Uterus (tissue), 4 donors: Measurements from ENCODE around the gene SP3. TPM values are rescaled to one million over a fixed set of nuclear protein-coding genes. Genes with fewer than 3 reads are reported as not detected.

Source experiments
- DNase-seq, 2 donors: peaks; one replicate each; pipeline ENCODE4 v3.0.0-alpha.2; 2019 to 2020
- H3K27ac ChIP-seq, 2 donors: fragments of 200-600 bp; sonication (generic); 1 replicate in 1 of 2; 2 replicates in 1 of 2; pipeline ENCODE4 v1.5.1; 2016 to 2018
- H3K27me3 ChIP-seq, 2 donors: fragments of 200-600 bp; sonication (generic); one replicate each; pipeline ENCODE4 v1.5.1; 2018 to 2019; ENCODE audit warnings: control low read depth in 1 of 2
- H3K36me3 ChIP-seq, 2 donors: fragments of 200-600 bp; sonication (generic); one replicate each; pipeline ENCODE4 v1.5.1; 2019; ENCODE audit warnings: control low read depth in 1 of 2
- H3K4me1 ChIP-seq, 2 donors: fragments of 200-600 bp; sonication (generic); one replicate each; pipeline ENCODE4 v1.5.1; 2018 to 2019; ENCODE audit warnings: control low read depth in 1 of 2
- H3K4me3 ChIP-seq, 2 donors: fragments of 200-600 bp; sonication (generic); 1 replicate in 1 of 2; 2 replicates in 1 of 2; pipeline ENCODE4 v1.5.1; 2018 to 2019; ENCODE audit warnings: mild to moderate bottlenecking in 1 of 2
- H3K9me3 ChIP-seq, 2 donors: fragments of 200-600 bp; sonication (generic); one replicate each; pipeline ENCODE4 v1.5.1; 2019; ENCODE audit warnings: control low read depth in 1 of 2
- POLR2A ChIP-seq, 2 donors: fragments of 450-650 bp; IDR thresholded peaks; one replicate each; pipeline ENCODE4 v1.6.1; 2016; ENCODE audit warnings: antibody characterized with exemption in 2 of 2, mild to moderate bottlenecking in 1 of 2, moderate library complexity in 1 of 2
- intact Hi-C: fragments of 100-400 bp; cut with DNase I; formaldehyde crosslinking; loops from one replicate; pipeline ENCODE4 v1.15.1; 2023; ENCODE audit warnings: low total_unique reads
- total RNA-seq, 4 donors: library from RNA; depleted of rRNA in 3 of 4; stranded (reverse); fragments of >200 nt in 3 of 4; gene quantifications; one replicate each; pipeline versions ENCODE4 v1.1.0 to v1.2.4, GENCODE V29; 2014 to 2023
- TF ChIP-seq, protein P1 (sequence below), 4 experiments: fragments of 200-600 bp in 2 of 4; fragments of 450-650 bp in 2 of 4; sonication (generic) in 2 of 4; IDR thresholded peaks; one replicate each; pipeline ENCODE4 v1.5.1; 2016 to 2019; ENCODE audit warnings: antibody characterized with exemption in 4 of 4, mild to moderate bottlenecking in 2 of 4, moderate library complexity in 1 of 4
- donor health status: DM: yes; HTN: yes; CAD: no.

SP3 gene
- total RNA-seq, 4 donors from 2014 or later, result 100 to 359 (median 220) TPM

DNA sequence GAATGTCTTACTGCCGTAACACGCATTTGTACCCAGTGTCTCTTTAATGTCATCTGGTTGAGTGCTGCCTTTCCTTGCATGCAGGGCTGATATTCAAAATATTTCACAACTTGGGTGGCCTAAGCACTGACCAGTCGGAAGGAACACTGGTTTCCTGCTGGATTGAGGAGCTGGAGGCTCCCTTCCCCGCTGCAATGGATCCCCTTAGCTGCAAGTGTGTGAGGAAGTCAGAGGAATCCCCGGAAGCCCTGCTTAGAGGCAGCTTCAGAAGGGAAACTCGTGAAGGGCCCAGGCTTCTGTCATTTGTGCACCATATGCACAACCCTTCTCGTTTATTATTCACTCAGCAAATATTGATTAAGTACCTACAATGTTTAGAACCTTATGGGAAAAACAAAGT is 33.2 kb upstream of the SP3 start:
- TF ChIP-seq, protein P1, sequence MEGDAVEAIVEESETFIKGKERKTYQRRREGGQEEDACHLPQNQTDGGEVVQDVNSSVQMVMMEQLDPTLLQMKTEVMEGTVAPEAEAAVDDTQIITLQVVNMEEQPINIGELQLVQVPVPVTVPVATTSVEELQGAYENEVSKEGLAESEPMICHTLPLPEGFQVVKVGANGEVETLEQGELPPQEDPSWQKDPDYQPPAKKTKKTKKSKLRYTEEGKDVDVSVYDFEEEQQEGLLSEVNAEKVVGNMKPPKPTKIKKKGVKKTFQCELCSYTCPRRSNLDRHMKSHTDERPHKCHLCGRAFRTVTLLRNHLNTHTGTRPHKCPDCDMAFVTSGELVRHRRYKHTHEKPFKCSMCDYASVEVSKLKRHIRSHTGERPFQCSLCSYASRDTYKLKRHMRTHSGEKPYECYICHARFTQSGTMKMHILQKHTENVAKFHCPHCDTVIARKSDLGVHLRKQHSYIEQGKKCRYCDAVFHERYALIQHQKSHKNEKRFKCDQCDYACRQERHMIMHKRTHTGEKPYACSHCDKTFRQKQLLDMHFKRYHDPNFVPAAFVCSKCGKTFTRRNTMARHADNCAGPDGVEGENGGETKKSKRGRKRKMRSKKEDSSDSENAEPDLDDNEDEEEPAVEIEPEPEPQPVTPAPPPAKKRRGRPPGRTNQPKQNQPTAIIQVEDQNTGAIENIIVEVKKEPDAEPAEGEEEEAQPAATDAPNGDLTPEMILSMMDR (IDR thresholded peaks at IDR 0.05), result no peak
- no peak for TF ChIP-seq POLR2A (IDR thresholded peaks at IDR 0.05)
- Histone ChIP-seq H3K27me3 (no peaks in the 10 kb centered on the region), H3K27ac (peak overlapping the region; percentile 55 to 66), H3K36me3 (no peaks in the 10 kb centered on the region), H3K4me3 (no peak overlapping the region), H3K4me1 (peaks cover 0 to 6% of the 10 kb centered on the region in 2 donors), H3K9me3 (no peaks in the 10 kb centered on the region)
- intact Hi-C loops, result no loop called here
- no peak for DNase-seq

DNA sequence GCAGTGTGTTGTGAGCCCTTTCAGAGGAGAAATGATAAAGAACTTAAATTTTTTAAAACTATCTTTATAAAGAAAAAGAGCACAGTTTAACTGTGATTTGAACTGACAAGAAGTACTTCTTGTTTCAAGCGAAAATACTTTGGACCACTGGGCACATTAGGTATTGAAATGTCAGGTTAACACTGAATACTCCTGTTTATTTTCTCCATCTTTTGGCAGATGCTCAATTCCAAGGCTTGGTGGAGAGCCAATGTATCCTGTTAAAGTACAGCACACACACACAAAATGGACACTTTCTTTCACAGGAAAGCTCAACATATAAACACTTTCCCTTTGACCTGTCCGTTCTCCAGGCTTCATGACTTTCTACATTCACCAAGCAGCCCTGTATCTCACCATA is 32.6 kb upstream of the SP3 start:
- intact Hi-C loops, result no loop called here
- Histone ChIP-seq H3K36me3 (no peaks in the 10 kb centered on the region), H3K4me1 (peaks cover 0 to 6% of the 10 kb centered on the region in 2 donors), H3K4me3 (no peak overlapping the region), H3K27me3 (no peaks in the 10 kb centered on the region), H3K27ac (peak overlapping the region; percentile 55 to 66), H3K9me3 (no peaks in the 10 kb centered on the region)
- TF ChIP-seq POLR2A (IDR thresholded peaks at IDR 0.05), result no peak
- TF ChIP-seq, protein P1 (IDR thresholded peaks at IDR 0.05), result no peak
- DNase-seq, result peak in 1 of 2 donors; percentile 55

DNA sequence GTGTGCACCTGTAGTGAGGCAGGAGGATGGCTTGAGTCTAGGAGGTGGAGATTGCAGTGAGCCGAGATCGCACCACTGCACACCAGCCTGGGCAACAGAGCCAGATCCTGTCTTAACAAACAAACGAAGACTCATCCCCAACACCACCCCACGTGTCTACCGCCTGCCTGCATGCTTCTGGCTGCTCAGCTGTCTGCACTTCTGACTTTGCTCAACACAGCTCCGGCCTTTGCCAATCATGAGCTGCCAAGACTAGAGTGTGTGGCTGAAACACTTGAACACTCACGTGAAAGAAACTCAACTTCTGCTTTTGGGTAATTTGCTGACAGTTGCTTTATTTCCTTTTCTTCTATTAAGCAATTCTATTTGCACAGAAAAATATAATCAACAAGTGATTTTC is 32.1 kb upstream of the SP3 start:
- intact Hi-C loops, result no loop called here
- peak overlapping the region; percentile 55 to 66 for H3K27ac ChIP-seq
- H3K9me3 ChIP-seq, result no peaks in the 10 kb centered on the region
- peaks cover 0 to 8% of the 10 kb centered on the region in 2 donors for H3K4me1 ChIP-seq
- no peaks in the 10 kb centered on the region for H3K36me3 ChIP-seq
- no peaks in the 10 kb centered on the region for H3K27me3 ChIP-seq
- DNase-seq, result peak; percentile 85 to 90
- H3K4me3 ChIP-seq, result no peak overlapping the region
- TF ChIP-seq POLR2A (IDR thresholded peaks at IDR 0.05), result no peak
- TF ChIP-seq, protein P1 (IDR thresholded peaks at IDR 0.05), result no peak

DNA sequence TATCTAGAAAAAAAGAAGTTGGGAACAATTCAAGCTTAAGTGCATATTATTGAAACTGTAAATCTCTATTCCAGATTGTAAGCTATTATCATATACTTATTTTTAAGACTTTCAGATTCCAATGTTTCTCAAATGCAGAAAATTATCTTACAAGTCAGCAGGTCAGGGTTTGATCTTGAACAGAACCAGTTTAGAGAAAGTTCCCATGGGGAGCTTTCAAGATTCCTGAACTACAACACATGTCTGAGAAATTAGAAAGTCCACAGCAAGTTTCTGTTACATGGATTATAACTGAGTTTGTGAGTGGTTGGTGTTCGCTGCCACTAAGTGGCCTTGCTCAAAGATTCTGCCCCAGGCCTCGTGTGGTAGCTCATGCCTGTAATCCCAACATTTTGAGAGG is 31.6 kb upstream of the SP3 start:
- H3K4me3 ChIP-seq, result no peak overlapping the region
- H3K4me1 ChIP-seq, result peaks cover 2 to 13% of the 10 kb centered on the region in 2 donors
- peak overlapping the region; percentile 55 to 66 for H3K27ac ChIP-seq
- no peaks in the 10 kb centered on the region for H3K36me3 ChIP-seq
- no peak for TF ChIP-seq POLR2A (IDR thresholded peaks at IDR 0.05)
- TF ChIP-seq, protein P1 (IDR thresholded peaks at IDR 0.05), result no peak
- DNase-seq, result no peak
- intact Hi-C loops, result no loop called here
- no peaks in the 10 kb centered on the region for H3K9me3 ChIP-seq
- H3K27me3 ChIP-seq, result no peaks in the 10 kb centered on the region

DNA sequence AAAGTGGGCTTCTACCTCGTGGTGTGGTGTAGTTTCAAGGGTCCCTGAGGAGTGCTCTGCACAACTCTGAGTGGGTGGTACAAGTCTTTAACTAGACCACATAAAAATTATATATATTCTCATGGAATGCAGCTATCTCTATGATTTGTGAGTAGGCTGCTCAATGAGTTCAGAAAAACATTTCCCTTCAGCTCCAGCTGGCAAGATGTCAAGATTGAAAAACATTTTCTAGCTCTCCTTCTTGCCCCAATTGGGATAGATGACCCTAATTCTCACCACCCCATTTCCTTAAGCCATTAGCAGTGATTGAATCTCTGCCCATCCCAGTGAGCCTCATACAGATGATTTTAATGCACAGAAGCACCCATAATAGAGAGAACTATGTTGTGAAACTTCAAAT is 28.3 kb upstream of the SP3 start:
- H3K27ac ChIP-seq, result no peak overlapping the region
- DNase-seq, result no peak
- no peak for TF ChIP-seq POLR2A (IDR thresholded peaks at IDR 0.05)
- TF ChIP-seq, protein P1 (IDR thresholded peaks at IDR 0.05), result no peak
- no peaks in the 10 kb centered on the region for H3K27me3 ChIP-seq
- no peak overlapping the region for H3K4me3 ChIP-seq
- intact Hi-C loops, result no loop called here
- H3K36me3 ChIP-seq, result no peaks in the 10 kb centered on the region
- peaks cover 6 to 18% of the 10 kb centered on the region in 2 donors for H3K4me1 ChIP-seq
- no peaks in the 10 kb centered on the region for H3K9me3 ChIP-seq
